Nucleus accumbens (tissue), 56 donors: ENCODE results near the gene PTPN6.
A peak's percentile ranks its signal among the peaks of the same experiment; 100 is the strongest.

Experiments
- DNase-seq, 56 donors: peaks; one replicate each; lab custom pipeline; 2025; lab: John Stamatoyannopoulos, UW

Gene PTPN6

DNA sequence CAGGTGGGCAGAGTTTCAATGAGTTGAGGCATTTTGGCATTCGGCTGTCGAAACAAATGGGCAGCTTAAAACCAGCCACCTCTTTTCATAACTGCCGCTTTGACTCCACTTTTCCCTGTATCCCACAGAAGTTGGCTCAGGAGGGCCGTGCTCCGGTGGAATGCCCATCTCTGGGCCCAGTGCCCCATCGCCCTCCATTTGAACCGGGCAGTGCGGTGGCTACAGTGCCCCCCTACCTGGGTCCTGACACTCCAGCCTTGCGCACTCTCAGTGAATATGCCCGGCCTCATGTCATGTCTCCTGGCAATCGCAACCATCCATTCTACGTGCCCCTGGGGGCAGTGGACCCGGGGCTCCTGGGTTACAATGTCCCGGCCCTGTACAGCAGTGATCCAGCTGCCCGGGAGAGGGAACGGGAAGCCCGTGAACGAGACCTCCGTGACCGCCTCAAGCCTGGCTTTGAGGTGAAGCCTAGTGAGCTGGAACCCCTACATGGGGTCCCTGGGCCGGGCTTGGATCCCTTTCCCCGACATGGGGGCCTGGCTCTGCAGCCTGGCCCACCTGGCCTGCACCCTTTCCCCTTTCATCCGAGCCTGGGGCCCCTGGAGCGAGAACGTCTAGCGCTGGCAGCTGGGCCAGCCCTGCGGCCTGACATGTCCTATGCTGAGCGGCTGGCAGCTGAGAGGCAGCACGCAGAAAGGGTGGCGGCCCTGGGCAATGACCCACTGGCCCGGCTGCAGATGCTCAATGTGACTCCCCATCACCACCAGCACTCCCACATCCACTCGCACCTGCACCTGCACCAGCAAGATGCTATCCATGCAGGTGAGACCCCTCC lies 12.6 kb upstream of the PTPN6 start:
- peak in 2 of 56 donors; percentile 55 to 66 for DNase-seq

DNA sequence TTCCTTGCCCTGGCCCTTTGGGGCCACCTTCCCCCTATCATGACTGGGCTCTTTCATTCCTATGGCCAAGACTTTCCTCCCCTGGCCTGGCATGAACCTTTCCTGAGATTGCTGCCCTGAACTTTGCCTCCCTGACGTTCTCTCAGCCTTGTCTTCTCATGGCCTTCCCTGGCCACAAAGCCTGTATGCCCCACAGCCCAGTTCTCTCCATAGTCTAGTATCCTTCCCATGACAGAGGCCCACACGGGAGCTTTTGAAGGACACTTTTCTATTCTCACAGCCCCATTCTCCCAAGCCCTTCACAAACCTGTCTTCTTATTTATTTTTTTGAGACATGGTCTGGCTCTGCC lies 12.0 kb upstream of the PTPN6 start:
- DNase-seq = no peak

DNA sequence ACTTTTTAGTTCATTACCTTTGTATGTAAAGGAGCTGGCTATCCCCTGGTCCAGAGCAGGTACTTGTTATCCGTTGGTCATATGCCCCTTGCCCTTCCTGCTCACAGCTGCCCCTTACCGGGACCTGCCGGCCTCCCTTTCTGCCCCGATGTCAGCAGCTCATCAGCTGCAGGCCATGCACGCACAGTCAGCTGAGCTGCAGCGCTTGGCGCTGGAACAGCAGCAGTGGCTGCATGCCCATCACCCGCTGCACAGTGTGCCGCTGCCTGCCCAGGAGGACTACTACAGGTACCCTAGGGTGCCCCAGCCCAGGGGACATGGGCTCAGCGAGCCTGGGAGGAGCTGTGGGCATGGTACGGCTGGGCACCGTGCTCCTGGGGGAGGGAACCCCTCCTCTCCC lies 9.9 kb upstream of the PTPN6 start:
- peak in 1 of 56 donors; percentile 43 for DNase-seq

DNA sequence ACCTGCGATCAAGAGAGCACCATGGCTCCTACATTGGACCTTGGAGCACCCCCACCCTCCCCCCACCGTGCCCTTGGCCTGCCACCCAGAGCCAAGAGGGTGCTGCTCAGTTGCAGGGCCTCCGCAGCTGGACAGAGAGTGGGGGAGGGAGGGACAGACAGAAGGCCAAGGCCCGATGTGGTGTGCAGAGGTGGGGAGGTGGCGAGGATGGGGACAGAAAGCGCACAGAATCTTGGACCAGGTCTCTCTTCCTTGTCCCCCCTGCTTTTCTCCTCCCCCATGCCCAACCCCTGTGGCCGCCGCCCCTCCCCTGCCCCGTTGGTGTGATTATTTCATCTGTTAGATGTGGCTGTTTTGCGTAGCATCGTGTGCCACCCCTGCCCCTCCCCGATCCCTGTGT lies 9.4 kb upstream of the PTPN6 start:
- DNase-seq = no peak

DNA sequence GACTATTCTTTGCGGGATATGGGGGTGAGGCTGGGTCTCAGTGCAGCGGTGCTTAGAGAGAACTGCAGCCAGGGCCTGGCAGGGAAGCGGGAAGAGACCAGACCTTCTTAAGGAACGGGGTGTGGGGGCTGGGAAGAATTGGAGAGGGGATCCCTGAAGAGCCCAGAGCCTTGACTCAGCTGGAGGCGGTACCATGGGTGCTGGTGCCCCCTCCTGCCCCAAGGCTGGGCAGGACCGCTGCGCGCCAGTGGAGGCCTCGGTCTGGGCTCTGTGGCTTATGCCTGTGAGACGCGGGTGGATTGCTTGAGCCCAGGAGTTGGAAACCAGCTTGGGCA lies 8.9 kb upstream of the PTPN6 start:
- DNase-seq = peak in 1 of 56 donors; percentile 34

DNA sequence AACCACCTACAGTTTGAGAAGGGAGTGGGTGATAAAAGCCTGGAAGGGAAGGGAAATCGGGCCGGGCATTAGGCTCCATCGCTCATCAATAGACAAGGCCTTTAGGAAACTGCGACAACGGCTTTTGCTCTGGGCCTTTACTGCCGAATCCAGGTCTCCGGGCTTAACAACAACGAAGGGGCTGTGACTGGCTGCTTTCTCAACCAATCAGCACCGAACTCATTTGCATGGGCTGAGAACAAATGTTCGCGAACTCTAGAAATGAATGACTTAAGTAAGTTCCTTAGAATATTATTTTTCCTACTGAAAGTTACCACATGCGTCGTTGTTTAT lies 7.8 kb upstream of the PTPN6 start:
- DNase-seq = peak; percentile 26 to 97 (median 79)

DNA sequence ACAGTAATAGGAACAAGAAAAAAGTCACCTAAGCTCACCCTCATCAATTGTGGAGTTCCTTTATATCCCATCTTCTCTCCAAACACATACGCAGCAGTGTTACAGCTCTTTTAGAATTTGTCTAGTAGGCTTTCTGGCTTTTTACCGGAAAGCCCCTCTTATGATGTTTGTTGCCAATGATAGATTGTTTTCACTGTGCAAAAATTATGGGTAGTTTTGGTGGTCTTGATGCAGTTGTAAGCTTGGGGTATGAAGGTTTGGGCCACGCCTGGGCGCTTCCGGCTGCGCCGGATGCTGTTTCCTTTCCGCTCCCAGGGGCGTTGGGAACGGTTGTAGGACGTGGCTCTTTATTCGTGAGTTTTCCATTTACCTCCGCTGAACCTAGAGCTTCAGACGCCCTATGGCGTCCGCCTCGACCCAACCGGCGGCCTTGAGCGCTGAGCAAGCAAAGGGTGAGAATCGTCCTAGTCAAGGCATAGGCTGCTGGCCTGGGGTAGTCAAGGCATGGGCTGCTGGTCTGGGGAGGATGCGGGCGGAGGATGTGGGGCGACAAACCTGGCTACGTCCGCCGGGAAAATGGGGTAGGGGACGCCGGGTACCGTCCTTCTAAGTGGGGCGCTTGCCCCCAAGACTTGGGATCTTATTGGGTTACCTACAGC lies 7.3 kb upstream of the PTPN6 start, which contains the start of the genes C12orf57 and RNU7-1:
C12orf57 (plus strand) TSS at position 301 of the 659 bp plus-strand sequence; CDS start at position 401, 100 bp downstream.
RNU7-1 (plus strand) TSS at position 95 of the 659 bp plus-strand sequence.
- DNase-seq = peak in 53 of 56 donors; percentile 20 to 86 (median 65)

DNA sequence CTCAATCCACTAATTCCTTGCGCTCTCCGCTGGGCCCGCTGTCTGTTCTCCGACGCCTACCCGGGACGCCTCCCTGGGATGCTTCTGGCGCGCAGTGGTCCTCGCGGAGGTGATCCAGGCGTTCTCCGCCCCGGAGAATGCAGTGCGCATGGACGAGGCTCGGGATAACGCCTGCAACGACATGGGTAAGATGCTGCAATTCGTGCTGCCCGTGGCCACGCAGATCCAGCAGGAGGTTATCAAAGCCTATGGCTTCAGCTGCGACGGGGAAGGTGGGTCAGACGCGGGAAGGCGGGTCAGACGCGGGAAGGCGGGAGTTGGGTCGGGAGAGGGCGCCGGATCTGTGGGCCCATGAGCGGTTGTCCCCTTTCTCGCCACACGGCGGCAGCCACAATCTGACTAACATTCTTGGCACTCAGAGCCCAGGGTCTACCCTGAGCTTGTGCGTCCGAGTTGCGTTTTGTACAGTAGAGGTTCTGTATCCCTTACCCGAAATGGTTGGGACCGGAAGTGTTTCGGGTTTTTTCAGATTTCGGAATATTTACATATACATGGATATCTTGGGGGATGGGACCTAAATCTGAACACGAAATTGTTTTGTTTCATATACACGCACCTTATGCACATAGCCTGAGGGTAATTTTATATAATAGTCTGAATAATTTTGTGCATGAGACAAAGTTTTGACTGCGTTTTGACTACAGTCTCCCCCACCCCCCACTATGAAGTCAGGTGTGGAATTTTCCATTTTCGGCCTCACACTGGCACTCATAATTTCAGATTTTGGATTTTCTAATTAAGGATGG lies 6.6 kb upstream of the PTPN6 start:
- peak; percentile 27 to 95 (median 84) for DNase-seq

DNA sequence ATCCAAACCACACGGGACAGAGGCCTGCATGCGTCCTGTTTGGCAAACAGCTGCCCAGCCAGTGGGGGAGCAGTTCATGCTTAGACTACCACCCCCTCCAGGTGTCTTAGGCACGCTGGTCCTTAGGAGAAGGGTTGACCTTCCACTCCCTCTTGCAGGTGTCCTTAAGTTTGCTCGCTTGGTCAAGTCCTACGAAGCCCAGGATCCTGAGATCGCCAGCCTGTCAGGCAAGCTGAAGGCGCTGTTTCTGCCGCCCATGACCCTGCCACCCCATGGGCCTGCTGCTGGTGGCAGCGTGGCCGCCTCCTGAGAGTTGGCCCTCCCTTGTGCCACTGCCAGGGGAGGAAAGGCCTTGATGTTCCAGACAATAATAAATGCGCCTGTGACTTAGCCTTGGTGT lies 5.5 kb upstream of the PTPN6 start:
- no peak for DNase-seq

DNA sequence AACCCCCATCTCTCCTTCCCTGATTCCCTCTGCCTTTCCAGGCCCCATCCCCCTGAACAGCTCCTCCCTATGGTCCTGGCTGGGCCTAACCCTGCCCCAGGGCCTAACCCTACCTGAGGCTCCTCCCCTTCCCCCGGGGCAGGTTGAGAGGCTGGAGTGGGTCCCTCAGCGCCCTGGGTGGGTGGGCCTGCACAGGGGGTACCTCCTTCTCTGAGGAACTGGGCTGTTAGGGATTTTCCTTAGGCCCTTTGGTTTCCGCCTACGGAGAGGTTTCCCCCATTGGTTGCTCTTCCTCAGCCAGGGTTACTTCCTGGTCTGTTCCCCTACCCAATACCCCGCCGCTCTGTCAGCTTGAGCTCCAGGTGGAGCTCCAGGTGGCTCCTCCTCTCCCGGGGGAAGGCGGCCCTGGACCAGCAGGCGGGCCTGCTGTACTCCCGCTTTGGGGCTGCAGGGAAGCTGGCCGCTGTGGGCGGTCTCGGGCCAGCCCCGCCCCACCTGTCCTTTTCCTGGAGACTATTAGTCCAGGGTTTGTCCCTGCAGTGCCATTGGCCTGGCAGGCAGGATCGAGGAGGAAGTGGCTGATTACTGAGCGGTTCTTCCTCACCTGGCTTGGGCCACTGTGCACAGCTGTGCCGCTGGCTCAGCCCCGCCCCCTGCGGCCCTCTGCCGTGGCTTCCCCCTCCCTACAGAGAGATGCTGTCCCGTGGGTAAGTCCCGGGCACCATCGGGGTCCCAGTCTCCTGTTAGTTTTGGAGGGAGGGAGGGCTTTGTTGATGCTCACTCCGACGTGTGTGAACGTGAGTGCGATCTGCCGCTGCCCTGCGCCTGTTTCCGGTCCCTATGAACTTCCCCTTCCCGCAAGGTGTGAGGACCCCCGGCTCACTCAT lies 4.9 kb upstream of the PTPN6 start:
- no peak for DNase-seq

DNA sequence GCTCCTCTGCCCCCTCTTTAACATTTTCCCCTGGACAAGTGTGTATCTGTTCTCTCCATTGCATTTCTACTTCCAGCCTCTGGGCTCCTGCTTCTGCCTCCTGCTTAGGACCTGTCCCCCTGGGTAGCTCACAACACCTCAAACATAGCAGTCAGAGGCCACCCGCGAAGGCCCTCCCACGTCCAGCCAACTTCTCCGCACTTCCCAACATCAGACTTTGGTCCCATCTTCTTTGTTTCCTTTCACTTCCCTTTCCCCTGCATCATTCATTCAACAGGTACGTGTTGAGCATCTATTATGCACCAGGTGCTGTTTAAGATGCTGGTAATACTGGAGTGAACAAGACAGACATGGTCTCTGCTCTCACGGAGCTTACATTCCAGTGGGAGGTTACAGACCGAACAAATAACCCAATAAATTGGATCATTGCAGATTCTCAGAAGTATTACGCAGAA lies 4.2 kb upstream of the PTPN6 start:
- no peak for DNase-seq

DNA sequence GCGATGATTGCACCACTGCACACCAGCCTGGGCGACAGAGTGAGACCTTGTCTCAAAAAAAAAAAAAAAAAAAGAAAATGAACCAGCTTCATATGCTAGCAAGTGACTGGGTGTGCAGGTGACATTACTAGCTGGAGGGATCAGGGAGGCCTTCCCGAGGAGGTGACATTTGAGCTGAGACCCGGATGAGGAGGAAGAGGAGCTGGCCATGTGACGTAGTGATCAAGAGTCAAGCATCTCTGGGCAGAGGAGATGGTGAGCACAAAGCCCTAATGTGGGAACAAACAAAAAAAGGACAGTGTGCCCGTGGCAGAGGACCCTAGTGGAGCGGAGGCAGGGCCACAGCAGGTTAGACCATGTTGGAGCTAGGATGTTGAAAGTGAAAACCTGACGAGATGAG lies 3.5 kb upstream of the PTPN6 start:
- no peak for DNase-seq

DNA sequence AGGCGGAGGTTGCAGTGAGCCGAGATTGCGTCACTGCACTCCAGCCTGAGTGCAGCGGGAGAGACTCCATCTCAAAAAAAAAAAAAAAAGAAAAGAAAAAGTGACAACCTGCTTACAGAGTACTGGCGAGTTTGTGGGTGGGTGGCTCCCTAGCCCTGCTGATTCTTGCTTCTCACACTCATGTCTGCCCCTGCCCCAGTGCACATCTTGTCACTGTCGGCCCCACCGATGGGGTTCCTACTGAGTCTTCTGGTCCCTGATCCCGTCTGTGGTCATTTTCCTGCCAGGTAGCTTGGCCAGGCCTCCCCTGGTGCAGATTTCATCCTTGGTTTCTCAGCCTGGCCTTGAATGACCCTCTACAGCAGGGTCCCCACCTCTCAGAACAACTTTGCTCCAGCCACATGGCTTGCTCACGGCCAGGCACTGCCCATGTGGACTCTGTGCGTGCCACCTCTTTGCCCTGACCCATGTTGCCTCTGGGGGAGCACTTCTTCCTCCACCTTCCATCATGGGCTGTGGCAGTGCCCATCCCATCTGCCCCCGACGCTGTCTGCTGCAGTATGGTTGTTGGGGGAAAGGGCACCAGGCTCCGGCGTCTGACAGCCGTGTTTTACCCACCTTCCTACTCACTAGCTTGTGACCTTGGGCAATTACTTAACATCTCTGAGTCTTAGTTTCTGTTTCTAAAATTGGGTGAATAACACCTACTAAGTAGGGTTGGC lies 2.1 kb upstream of the PTPN6 start:
- DNase-seq = no peak

DNA sequence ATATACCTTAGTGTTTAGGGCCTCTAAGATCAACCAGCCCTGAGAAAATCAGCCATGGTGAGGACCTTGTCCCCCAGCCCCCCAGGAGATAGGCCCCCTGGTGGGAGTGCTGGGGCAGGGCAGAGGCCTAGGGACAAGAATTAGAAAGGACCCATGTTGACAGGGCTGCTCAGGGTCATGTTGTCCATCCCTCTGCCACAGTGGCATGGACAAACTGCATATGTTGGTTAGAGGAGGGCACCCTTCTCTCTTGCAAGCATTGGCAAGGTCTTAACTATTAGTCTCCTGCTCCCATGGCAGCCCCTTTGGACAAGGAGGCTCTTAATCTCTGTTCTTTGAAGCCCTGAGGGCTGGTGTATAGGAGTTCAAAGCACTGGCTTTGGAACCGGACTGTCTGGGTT lies 755 bp upstream of the PTPN6 start:
- DNase-seq = no peak

DNA sequence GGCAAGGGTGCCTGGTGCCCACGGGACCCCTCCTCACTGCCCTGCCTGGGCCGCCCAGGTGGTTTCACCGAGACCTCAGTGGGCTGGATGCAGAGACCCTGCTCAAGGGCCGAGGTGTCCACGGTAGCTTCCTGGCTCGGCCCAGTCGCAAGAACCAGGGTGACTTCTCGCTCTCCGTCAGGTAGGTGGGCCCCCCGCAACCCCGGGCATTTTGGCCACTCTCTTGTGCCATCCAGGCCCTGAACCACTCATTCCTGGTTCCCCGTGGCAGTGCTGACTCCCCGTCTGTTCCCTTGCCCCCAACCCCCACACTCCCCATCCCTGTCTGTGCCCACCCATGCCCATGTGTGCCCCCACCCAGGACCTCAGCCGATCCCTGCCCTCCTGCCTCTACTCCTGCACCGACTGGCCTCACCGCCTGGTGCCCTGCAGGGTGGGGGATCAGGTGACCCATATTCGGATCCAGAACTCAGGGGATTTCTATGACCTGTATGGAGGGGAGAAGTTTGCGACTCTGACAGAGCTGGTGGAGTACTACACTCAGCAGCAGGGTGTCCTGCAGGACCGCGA lies 480 bp downstream of the PTPN6 start:
- no peak for DNase-seq

DNA sequence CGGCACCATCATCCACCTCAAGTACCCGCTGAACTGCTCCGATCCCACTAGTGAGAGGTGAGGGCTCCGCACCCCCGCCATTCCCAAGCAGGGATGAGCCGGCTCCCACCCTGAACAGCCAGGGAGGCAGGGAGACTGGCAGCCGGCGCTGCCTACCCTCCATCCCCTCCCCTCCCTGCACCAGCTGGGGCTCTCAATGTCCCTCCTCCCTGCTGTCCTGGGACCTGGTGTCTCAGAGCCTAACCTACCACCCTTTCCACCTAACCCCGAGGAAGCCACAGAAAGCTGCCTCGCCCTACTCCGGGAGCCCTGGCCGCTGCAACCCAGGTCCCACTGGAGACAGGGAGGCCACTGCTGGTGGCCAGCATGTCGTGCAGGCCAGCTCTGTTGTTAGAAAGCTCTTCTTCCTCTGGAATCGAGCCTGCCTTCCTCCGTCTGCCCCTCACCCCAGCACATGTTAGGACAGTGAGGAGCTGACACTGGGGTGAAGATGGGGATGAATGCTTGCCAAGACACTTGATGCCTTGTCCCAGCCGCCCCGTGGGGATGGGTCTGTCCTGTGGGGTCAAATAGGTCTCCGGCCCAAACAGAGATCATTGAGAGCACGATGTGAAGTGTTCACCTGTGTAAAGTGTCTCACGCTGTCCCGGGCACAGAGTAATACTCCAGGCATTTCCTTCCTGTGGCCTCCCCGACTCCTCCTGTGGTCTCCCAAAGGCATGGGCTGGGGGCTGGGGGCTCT lies 1.1 kb downstream of the PTPN6 start:
- no peak for DNase-seq

DNA sequence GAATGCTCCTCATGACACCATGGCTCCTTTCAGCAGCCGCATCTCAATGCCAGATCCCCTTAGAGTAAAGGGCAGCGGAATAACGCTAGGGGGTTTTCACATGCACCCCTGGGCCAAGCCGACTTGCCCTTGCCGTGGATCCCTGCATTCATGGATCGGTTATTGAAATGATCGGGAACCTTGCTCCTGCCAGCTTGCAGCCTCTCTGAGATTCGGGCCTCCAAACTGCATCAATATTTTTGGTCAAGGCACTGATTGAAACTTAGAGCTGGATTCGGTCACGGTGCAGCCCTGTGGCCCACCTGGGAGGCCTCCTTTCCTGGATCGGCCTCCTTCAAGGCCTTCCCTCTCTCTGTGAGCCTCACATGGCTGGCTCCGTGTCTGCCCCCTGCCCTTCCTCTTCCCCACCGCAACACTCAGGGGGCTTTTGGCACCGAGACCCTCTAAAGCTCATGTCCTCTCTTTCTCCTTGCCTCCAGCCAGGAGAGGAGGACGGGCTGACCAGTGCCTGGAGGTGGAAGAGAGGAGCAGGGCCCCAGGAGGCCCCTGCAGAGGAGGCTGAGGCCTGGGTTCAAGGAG lies 1.8 kb downstream of the PTPN6 start:
- DNase-seq = no peak
